Measurements from ENCODE around the gene HCK.

- TF ChIP-seq, protein P1, sequence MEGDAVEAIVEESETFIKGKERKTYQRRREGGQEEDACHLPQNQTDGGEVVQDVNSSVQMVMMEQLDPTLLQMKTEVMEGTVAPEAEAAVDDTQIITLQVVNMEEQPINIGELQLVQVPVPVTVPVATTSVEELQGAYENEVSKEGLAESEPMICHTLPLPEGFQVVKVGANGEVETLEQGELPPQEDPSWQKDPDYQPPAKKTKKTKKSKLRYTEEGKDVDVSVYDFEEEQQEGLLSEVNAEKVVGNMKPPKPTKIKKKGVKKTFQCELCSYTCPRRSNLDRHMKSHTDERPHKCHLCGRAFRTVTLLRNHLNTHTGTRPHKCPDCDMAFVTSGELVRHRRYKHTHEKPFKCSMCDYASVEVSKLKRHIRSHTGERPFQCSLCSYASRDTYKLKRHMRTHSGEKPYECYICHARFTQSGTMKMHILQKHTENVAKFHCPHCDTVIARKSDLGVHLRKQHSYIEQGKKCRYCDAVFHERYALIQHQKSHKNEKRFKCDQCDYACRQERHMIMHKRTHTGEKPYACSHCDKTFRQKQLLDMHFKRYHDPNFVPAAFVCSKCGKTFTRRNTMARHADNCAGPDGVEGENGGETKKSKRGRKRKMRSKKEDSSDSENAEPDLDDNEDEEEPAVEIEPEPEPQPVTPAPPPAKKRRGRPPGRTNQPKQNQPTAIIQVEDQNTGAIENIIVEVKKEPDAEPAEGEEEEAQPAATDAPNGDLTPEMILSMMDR (conservative IDR thresholded peaks at IDR 0.05): no peak
- no peak for TF ChIP-seq EZH2 (IDR thresholded peaks at IDR 0.05; ENCODE audit: low read depth)
These were observed 64.1 kb downstream of the HCK start for GRCh38 chr20:32116079-32116521.
